GM18873 (cell line): Measurements from ENCODE around the gene WDFY4.

Experiments
- ATAC-seq: cut with Tn5 transposase; IDR thresholded peaks from one replicate; pipeline ENCODE4 v1.9.1; 2021; ENCODE audit warnings: mild to moderate bottlenecking, moderate library complexity, moderate number of reproducible peaks; ENCODE audit not compliant: unreplicated experiment, low FRiP score

WDFY4 gene

GRCh38 chr10:48805848-48806247, 121.2 kb downstream of the WDFY4 start:
- ATAC-seq, result no peak

GRCh38 chr10:48806342-48806741, 121.7 kb downstream of the WDFY4 start:
- ATAC-seq, result no peak

- no peak for ATAC-seq
Observed at GRCh38 chr10:48807791-48808470, 123.3 kb downstream of the WDFY4 start.

- ATAC-seq, result no peak
Observed at GRCh38 chr10:48809261-48809660, 124.6 kb downstream of the WDFY4 start.

GRCh38 chr10:48811461-48811860, 126.8 kb downstream of the WDFY4 start:
- no peak for ATAC-seq

GRCh38 chr10:48811917-48812316, 127.2 kb downstream of the WDFY4 start:
- no peak for ATAC-seq

- no peak for ATAC-seq
Observed at GRCh38 chr10:48813291-48813690, 128.6 kb downstream of the WDFY4 start.

GRCh38 chr10:48813825-48814224, 129.2 kb downstream of the WDFY4 start:
- no peak for ATAC-seq

- no peak for ATAC-seq
Observed at GRCh38 chr10:48814933-48815332, 130.3 kb downstream of the WDFY4 start.

- no peak for ATAC-seq
Observed at GRCh38 chr10:48817141-48817540, 132.5 kb downstream of the WDFY4 start.

- ATAC-seq, result no peak
Observed at GRCh38 chr10:48818081-48818480, 133.4 kb downstream of the WDFY4 start.

- no peak for ATAC-seq
Observed at GRCh38 chr10:48818861-48819520, 134.3 kb downstream of the WDFY4 start.

- ATAC-seq, result no peak
Observed at GRCh38 chr10:48819783-48820182, 135.1 kb downstream of the WDFY4 start.

GRCh38 chr10:48820231-48820630, 135.6 kb downstream of the WDFY4 start:
- ATAC-seq, result no peak

- ATAC-seq, result no peak
Observed at GRCh38 chr10:48820699-48821098, 136.0 kb downstream of the WDFY4 start.

- ATAC-seq, result no peak
Observed at GRCh38 chr10:48821111-48821510, 136.4 kb downstream of the WDFY4 start.

GRCh38 chr10:48821692-48822091, 137.0 kb downstream of the WDFY4 start:
- no peak for ATAC-seq

- no peak for ATAC-seq
Observed at GRCh38 chr10:48833674-48834073, 149.0 kb downstream of the WDFY4 start.

GRCh38 chr10:48834189-48834965, 149.7 kb downstream of the WDFY4 start:
- ATAC-seq, result no peak

GRCh38 chr10:48835781-48836180, 151.1 kb downstream of the WDFY4 start:
- no peak for ATAC-seq

GRCh38 chr10:48836605-48837004, 151.9 kb downstream of the WDFY4 start:
- ATAC-seq, result no peak
